ENCODE measurements around the gene TSPAN18.

DNA sequence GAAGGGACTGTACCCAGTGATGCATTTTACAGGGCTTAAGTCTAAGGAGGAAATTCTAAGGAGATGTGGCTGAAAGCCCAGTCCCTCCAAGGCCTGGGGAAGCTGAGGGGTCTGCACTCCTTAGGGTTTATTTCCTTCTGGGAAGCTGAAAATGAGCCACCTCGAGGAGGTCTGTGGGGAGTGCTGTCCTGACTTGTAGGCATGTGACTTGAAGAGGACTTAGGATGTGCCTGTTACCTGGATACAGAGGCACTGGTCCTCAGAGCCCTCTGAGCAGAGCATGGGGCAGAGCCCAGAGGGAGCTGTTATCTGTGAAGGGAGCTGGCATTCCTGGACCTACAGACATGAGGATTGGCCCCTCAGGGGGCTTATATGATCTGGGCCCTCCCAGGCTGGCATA is 146.8 kb downstream of the TSPAN18 start:
- TF ChIP-seq, protein P1, sequence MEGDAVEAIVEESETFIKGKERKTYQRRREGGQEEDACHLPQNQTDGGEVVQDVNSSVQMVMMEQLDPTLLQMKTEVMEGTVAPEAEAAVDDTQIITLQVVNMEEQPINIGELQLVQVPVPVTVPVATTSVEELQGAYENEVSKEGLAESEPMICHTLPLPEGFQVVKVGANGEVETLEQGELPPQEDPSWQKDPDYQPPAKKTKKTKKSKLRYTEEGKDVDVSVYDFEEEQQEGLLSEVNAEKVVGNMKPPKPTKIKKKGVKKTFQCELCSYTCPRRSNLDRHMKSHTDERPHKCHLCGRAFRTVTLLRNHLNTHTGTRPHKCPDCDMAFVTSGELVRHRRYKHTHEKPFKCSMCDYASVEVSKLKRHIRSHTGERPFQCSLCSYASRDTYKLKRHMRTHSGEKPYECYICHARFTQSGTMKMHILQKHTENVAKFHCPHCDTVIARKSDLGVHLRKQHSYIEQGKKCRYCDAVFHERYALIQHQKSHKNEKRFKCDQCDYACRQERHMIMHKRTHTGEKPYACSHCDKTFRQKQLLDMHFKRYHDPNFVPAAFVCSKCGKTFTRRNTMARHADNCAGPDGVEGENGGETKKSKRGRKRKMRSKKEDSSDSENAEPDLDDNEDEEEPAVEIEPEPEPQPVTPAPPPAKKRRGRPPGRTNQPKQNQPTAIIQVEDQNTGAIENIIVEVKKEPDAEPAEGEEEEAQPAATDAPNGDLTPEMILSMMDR (conservative IDR thresholded peaks at IDR 0.05; ENCODE audit: low read length) = no peak
- no peak for TF ChIP-seq EZH2phosphoT487 (IDR thresholded peaks at IDR 0.05; ENCODE audit: borderline replicate concordance, low read depth, low read length)
